Skin epidermis (tissue), 12 donors: Measurements from ENCODE around the gene CFAP58.

Experiments
- H3K27ac ChIP-seq, 21 experiments: fragments of 200-600 bp; sonication (generic) in 11 of 21; one replicate each; pipeline ENCODE4 v1.5.0; 2020; ENCODE audit warnings: mild to moderate bottlenecking in 3 of 21, inconsistent platforms in 2 of 21, moderate library complexity in 2 of 21
- H3K4me3 ChIP-seq, 7 experiments: fragments of 200-600 bp; sonication (generic) in 2 of 7; one replicate each; pipeline ENCODE4 v1.5.0; 2020; ENCODE audit warnings: inconsistent platforms in 2 of 7, mild to moderate bottlenecking in 2 of 7, moderate library complexity in 1 of 7

CFAP58 gene

DNA sequence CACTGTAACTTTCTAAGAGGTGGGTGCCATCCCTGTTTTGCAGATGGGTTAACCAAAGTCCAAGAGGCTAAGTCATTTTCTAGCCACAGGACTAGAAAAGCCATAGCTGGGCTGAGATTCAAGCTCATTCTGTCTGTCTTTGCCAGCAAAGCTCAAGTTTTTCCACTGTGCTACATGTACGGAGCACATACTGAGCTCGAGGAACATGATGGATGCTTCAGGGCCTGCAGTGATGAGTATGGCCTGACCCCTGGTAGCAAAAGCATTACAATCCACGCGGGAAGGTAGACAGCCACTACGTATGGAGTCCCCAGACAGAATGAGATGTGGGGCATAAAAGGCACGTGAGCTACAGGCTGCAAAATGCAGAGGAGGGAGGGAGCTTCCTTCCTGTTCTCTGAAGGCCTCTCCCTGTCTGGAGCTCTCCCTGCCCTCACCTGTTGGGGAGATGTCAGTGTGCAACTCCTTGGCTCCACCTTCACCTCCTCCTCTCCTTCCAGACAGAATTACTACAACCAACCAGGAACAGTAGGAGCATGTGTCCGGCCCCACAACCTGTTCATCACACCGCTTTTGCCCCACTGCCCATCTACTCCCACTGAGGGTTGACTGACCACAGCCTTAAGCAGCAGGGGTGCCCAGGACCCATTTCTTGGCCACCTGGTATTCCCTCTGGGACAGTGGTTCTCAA is 31.8 kb upstream of the CFAP58 start:
- H3K4me3 ChIP-seq: no peak overlapping the region
- H3K27ac ChIP-seq: peak overlapping the region in 20 of 21 experiments; percentile 43 to 98 (median 82)

DNA sequence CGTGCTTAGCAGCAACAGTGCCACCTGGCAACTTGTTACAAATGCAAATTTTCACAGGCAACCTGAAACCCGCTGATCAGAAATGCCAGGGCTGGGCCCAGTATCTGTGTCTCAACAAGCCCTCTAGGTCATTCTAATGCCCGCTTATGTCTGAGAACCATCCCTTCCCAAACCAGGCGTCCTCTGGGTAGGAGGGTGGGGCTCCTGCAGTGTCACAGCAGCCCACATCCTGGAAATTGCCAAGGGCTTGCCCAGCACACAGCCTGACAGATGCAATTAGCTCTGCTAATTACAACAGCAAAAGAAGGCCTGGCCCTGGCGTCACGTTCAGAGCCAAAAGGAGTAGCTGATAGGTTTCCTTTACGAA is 31.2 kb upstream of the CFAP58 start:
- peak overlapping the region in 20 of 21 experiments; percentile 43 to 98 (median 84) for H3K27ac ChIP-seq
- H3K4me3 ChIP-seq: no peak overlapping the region

DNA sequence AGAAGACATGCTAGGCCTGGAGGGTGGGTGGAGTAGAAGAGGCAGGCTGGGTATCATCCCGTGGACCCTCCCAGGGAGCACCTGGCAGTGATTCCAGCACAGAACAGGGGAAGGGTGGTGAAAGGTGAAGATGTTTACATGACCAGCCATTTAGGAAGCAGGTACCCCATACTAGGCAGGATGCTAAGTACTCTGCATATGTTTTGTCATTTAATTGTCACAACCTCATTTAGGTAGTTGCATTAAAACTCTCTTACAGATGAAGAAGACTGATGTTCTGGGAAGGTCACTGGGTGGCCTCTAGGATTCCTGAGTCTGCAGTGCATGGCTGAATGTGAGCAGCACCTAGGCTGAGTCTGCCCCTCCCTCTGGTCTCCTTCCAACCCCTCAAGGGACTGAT is 30.5 kb upstream of the CFAP58 start:
- no peak overlapping the region for H3K4me3 ChIP-seq
- H3K27ac ChIP-seq: peak overlapping the region in 20 of 21 experiments; percentile 43 to 98 (median 82)

DNA sequence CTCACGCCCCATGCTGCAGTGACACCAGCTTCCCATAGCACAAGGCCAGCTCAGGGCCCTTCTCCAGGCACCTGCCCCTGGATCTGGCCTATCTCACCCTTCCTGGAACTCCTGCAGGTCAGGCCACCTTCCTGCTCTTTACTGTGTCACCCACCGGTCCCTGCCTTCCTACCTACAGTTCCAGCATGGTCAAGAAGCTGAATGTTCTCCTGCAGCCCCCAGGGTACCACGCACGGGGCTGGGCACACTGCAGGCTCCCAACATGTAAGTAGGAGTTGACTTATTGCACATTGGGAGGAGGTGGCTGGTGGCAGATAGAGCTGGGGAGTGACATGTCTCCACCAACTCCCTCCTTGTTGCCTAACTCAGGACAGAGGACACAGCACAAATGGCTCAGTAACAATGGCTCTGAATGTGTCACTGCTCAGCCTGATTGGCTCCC is 29.9 kb upstream of the CFAP58 start:
- Histone ChIP-seq H3K27ac (peak overlapping the region in 20 of 21 experiments; percentile 43 to 98 (median 84)), H3K4me3 (no peak overlapping the region)

DNA sequence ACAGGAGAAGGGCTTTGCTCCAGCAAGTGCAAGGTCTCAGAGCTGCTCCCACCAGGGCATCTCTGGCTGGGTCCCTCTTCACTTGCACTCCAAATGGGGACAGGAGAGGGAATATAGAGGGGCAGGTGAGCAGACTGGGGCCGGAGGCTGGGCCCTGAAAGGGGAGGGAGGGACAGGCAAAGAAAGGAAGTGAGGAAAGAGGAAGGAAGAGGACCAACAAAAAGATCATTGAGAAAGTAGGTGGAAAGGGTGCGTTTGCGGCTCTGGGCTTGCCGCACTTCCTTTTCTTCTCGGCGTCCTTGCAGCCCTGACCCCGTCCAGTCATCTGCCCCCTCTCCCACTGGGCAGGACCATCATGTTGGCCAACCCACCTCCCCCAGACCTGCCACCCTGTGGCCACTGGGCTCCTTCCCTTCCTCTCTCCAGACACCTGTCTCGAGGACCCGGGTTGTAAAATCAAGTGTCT is 29.4 kb upstream of the CFAP58 start:
- H3K4me3 ChIP-seq: no peak overlapping the region
- H3K27ac ChIP-seq: peak overlapping the region in 18 of 21 experiments; percentile 43 to 98 (median 85)

DNA sequence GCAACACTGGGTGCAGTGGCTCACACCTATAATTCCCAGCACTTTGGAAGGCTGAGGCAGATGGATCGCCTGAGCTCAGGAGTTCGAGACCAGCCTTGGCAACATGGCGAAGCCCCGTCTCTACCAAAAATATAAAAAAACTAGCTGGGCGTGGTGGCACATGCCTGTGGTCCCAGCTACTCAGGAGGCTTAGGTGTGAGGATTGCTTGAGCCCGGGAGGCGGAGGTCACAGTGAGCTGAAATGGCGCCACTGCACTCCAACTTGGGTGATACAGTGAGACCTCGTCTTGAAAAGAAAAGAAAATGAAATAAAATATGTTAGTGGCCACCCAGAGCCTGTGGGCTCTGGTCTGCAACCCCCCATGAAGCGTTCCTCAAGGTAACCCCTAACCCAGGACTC is 28.7 kb upstream of the CFAP58 start:
- peak overlapping the region in 18 of 21 experiments; percentile 41 to 98 (median 87) for H3K27ac ChIP-seq

DNA sequence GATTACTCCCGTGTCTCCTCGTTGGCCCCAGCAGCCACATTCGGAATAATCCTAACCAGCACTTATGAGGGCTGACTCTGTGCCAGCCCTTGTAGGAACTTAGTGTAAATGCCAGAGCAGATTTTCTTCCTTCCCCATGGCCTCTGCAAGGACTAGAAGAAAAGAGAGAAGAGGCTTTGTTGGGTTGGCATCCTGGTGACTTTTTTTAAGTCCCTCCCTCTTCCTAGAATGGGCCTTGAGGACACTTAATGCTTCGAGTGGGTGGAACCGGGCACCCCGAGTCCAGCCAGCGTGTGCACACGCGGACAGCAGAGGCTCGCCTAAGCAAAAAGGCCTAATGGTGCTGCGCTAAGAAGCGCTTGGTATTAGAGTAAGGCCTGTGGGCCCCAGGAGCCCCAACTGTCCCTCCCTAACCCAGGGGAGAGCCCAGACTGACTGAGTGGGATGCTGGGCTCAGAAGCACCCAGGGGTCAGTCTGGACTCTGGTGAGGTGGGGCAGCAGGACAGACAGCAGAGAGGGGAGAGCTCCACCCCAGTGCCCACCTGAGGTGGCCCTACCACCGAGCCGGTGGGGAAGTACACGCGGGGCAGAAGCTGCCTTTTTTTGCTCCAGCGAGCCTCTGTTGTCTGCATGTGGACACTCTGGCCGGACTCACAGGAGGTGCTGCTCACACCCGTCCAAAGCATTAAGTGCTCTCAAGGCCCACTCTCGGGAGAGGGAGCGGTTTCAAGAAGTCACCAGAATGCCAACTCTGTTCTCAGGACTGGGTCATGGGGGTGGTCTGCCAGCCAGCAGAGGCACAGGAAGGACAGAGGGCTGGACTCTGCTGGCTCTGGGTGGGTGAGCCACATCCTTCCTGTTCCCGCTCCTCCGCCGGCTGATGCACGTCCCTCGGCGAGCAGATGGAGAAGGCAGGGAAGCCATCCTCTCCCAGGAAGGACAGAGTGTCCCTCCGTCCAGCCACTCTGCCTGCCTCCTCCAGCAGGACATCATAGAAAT is 27.9 kb upstream of the CFAP58 start:
- H3K27ac ChIP-seq: peak overlapping the region in 20 of 21 experiments; percentile 37 to 98 (median 86)
- H3K4me3 ChIP-seq: no peak overlapping the region

More for the DNA sequence above, 28.7 kb upstream of the CFAP58 start:
- no peak overlapping the region for H3K4me3 ChIP-seq

DNA sequence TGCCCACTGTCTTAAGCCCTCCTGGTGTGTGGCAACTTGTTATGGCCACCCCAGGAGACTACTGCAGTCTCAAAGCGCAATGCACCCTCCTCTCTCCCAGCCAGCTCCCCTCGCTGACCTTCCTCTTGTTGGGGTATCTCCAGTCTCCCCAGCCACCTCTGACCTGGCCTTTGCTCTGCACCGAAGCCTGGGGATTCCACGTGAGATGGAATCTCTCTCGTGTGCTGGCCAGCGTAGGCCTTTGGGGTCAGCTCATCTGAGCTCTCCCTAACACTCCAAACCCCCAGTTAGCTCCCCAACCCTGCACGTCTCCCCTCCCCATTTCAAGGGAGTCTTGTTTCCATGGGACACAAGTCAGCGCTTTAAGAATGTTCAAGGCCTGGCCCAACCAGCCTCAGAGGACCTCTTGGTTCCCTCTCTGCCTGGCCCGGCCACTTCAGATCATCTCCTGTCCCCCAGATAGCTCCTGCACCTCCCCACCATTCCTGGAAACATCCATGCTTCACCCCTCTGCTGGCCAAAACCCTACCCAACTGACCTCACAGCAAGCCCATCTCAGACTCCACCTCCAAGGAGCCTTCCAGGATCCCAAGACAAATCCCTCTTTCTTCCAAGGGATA is 26.5 kb upstream of the CFAP58 start:
- Histone ChIP-seq H3K4me3 (no peak overlapping the region), H3K27ac (peak overlapping the region in 20 of 21 experiments; percentile 84 to 98 (median 92))

DNA sequence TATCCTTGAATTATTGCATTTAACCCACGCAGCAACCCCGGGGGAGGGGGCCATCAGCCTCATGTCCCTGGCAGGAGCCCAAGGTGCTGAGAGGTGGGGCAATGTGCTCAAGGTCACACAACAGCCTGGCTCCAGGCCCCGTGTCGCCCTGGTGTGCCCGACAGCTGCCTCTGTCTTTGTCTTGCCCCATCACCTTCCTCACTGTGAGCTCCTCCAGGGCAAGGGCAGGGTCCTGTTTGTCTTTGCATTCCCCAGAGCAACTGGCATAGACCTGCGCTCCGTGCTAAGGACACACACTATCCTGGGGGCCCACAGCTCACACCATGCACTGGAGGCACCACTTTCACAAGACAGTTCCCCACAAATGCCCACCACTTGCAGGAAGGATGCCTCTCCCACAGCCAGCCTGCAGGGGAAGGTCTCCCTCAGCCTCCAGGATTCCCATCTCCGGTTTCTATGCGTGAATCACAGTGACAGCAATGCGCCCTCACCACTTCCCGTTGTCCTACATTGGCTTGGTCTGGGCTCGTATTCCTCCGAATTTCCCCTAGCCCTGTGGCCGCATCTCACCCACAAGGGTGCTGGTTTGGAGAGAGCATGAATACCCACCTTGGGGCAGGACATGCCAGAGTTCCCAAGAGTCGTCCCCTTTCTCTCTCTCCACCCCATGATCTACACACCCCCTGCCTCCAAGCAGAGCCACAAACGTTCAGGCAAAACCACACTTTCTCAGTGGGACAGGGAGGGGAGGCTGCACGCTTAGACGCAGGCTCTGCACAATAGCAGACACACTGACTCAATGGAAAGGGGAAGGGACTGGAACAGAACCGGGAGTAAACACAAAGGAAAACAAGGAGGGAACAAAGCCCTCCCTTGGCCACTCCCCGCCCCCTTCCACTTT is 25.6 kb upstream of the CFAP58 start:
- H3K4me3 ChIP-seq: peak overlapping the region in 4 of 7 experiments; percentile 4 to 25 (median 12)
- H3K27ac ChIP-seq: peak overlapping the region; percentile 56 to 98 (median 92)

DNA sequence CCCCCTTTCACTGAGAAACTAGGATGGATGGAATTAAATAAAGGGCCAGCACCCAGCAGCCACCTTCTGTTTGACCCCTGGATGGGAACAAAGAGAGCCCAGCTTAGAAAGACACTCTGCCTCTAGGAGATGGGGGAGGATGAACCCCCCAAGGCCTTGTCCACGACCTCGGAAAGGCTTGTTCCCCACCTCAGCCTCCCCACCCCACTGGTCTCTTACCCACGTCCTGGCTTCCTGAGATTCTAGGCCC is 25.1 kb upstream of the CFAP58 start:
- peak overlapping the region; percentile 56 to 98 (median 92) for H3K27ac ChIP-seq
- peak overlapping the region in 5 of 7 experiments; percentile 4 to 25 (median 9) for H3K4me3 ChIP-seq

DNA sequence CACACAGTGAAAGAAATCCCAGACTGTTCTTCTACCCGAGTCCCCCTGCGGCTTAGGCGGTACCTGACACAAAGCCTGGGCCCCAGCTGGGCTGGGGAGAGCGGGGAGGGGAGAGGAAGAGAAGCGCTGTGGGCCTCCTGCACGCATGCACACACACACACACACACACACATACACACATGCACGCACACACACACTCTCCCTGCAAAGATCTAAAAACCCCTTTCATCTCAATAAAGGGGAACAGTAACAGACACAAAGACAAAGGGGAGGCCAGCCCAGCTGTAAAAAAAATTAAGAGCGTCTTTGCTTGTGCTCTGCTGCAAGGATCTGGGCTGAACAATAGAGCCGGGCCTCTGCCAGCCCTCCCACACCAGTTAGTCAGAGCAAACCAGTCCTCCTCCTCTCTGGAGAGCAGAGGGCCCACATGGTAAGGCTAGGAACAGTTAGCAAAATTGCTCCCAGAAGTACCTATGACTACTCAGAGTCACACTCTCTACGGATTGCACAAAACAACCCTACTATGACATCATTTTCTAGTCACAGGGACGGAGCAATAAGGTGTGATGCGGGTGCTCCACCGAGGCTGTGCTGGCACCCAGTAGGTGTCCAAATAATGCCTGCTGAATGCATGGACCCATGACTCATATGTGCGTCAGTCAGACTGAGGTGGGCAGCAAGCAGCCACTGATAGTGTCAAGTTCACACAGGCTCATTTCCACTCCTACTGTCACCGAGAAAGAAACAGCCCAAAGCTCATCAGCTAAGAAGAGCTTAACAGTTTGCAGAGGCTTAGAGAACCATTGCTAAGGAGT is 24.5 kb upstream of the CFAP58 start:
- H3K4me3 ChIP-seq: peak overlapping the region in 5 of 7 experiments; percentile 4 to 25 (median 9)
- H3K27ac ChIP-seq: peak overlapping the region; percentile 56 to 98 (median 92)

DNA sequence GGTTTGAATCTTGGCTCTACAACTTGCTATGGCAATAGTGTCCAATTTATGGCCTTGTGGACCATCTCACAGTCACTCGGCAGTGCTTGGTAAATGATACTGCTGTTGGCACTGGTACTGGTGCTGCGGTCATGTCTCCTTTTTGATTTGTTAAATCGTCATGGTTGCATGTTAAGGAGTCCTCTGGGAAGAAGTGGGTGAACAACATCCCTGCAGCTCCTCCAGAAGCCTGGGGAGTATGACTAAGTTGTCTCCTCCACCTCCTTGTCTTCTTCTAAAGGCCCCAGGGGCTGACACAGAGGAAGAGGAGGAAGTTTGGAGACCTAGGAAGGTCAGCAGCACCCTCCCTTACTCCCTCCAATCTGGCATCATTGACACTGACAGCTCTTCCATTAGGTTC is 23.9 kb upstream of the CFAP58 start:
- Histone ChIP-seq H3K27ac (peak overlapping the region in 20 of 21 experiments; percentile 84 to 98 (median 92)), H3K4me3 (no peak overlapping the region)

DNA sequence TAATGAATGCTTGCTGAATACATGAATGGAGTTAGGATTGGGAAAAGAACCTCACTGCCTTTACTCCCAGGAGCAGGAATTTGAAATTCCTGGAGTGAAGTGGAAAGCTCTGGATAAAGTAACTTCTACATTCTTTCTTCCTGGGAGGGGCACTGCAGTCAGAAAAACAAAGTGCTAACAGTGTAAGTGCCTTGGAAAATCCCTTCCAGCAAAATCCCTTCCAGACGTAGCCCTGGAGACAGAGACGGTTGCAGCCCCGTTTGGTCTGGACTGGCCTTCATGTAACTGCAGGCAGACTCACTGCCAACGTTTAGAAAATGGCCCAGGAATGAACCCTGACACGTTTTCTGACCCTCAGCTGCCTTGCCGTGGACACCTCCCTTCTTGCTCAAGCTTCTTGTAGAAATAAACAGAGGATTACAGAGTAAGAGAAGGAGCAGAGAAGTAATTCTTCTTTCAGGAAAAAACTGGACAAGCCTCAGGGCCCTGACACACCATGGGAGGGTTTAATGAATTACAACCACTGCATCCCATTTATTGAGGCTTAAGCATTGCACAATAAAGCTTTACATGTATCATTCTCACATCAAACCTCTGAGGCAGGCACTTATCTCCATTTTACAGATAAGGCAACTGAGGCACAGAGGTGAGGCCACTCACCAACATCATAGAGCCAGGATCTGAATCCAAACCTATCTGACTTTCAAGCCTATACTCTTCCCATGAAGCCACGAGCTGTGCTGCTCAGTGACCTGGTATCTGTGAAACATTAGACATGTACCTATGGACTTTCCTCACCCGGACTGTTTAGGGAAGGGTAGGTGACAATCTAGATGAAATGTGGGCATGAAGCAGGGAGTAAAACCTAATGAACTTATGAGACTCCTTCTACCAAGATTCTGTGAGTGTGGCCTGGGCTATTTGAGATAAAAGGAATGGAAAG is 23.2 kb upstream of the CFAP58 start:
- Histone ChIP-seq H3K27ac (peak overlapping the region in 20 of 21 experiments; percentile 84 to 98 (median 92)), H3K4me3 (no peak overlapping the region)

DNA sequence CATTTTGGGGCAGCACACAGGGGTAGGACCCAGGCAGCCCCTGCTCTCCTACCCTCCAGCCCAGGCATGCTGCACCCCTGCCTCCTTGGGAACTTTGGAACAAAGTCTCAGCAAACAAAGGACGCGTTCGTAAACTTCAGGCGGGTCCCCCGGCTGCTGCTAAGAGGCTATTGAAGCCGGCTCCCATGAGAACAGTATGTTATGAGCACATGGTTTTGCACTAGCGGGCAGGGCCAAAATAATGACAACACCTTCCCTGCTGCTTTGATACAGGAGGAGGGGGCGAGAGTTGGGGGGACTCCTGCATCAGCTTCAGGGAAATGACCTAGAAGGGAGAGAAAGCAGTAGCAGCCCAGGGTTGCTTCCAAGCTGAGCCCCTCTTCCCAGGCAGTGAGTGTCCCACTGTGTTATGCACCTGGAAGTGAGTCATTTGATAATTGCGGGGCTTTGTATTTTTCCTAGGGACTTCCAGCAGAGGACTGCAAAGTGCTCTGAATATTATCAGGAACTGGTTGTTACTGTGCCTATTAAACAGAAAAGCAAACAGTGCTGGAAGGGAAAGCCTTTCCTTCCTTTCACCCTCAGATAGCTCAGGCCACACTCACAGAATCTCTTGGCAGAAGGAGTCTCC is 22.3 kb upstream of the CFAP58 start:
- Histone ChIP-seq H3K4me3 (no peak overlapping the region), H3K27ac (peak overlapping the region in 20 of 21 experiments; percentile 84 to 98 (median 92))

DNA sequence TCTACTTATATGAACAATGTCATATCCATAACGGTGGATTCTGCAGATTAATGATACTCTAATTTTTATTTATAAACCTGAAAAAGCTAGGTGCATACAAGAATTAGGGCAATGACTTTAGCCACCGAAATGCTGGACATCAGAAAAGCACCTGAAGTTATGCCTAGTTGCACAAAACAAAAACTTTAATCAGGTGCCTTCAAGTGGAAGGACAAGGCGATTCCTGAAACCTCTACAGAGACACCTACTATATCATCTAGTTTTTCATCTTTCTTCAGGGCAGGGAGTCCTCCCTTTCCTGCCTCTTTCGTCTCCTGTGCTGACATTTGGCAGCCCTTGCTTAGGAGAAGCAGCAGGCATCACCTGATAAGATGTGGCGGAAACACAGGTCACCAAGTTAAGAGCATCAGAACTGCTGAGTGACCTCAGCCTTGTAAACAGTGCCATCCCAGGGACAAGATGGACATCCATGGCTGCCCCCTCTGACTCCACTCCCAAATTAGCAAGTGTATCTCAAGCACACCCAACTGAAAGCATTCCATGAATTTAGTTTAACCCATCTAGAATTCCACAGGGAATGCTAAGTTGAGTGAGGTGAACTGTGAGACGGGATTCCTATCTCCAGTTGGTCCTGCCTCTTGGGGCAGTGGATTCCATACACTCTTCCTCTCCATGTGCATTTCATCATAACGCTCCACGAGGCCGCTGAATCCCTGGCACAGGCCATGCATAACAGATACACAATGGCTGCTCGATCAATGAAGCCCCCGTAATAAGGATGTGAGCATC is 21.2 kb upstream of the CFAP58 start:
- Histone ChIP-seq H3K27ac (peak overlapping the region in 14 of 21 experiments; percentile 86 to 98 (median 92)), H3K4me3 (no peak overlapping the region)
